GM08714 (cell line): ENCODE results near the gene DERL2.

Experiments
- H3K4me3 ChIP-seq: fragments of 200-500 bp; sonication (Bioruptor generic); 2 replicates; pipeline ENCODE4 v1.5.1; 2014; ENCODE audit warnings: mild to moderate bottlenecking, low read length, inconsistent platforms
- ZNF274 ChIP-seq: IDR thresholded peaks from 2 replicates; pipeline ENCODE4 v1.6.1; 2012; ENCODE audit warnings: mild to moderate bottlenecking, low read depth, low read length

DERL2 gene

DNA sequence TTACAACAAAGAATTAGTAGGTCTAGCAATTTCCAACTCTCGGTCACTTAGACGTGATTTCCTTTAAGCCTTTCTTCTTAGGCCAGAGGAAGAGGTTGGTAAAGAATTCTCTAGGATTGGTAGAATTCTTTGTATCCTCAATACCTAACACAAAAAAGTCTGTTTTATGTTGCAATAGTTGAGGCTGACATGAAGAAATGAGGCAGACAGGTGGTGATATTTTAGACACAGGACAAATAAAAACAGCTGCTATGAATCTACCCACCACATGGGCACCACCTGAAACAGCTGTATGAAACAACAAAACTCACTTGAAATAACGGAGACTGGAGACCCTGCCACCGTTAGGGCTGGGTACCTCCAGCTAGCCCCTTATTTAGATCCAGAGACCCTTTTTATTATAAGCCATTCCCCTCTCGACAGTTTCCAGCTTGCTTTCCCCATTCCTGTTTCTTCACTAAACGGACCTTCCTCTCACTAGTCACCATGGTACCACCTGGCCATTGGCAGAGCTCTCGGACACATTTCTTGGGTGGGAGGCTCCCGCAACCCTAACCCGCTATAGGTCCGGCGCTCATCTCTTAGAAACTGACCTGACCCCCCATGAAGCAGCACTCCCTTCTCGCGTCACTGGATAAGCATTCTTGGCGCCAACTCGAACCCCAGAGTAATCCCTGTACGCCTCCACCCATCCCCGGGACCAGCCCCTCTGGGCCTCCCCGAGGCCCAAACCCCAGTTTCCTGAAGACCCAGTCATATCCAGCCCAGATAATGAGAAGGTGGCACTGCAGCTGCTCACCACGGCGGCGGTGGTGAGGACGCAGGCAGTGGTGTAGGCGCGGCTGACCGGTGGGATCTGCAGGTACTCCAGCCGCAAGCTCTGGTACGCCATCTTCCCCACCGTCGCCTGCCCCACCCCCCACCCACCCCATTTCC, at the start of gene DERL2:
TSS of gene DERL2 (minus strand) at position 909 of the 936 bp plus-strand sequence. CDS start at position 892, 17 bp downstream.
- peak within 1 kb of the TSS; percentile 99 for H3K4me3 ChIP-seq
- TF ChIP-seq ZNF274 = no peak

DNA sequence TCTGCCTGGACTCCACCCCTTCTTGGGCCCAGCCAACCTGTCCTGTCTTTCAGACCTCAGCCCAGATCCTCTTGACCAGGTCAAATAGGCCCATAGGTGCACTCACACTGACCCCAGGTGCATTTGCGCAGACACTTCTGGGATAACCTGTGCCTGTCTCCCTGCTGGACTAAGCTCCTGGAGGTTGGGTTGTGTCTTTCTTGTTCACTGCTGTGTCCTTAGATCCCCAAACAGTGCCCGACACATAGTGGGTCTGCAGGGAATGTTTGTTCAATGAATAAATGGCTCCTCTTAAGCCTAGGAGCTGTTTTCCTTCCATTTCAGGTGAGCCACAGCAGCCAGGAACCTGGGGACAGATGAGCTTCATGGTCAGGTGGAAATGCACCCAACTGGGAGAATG, 49.5 kb upstream of the DERL2 start:
- no peak overlapping the region for H3K4me3 ChIP-seq
- TF ChIP-seq ZNF274 = no peak

DNA sequence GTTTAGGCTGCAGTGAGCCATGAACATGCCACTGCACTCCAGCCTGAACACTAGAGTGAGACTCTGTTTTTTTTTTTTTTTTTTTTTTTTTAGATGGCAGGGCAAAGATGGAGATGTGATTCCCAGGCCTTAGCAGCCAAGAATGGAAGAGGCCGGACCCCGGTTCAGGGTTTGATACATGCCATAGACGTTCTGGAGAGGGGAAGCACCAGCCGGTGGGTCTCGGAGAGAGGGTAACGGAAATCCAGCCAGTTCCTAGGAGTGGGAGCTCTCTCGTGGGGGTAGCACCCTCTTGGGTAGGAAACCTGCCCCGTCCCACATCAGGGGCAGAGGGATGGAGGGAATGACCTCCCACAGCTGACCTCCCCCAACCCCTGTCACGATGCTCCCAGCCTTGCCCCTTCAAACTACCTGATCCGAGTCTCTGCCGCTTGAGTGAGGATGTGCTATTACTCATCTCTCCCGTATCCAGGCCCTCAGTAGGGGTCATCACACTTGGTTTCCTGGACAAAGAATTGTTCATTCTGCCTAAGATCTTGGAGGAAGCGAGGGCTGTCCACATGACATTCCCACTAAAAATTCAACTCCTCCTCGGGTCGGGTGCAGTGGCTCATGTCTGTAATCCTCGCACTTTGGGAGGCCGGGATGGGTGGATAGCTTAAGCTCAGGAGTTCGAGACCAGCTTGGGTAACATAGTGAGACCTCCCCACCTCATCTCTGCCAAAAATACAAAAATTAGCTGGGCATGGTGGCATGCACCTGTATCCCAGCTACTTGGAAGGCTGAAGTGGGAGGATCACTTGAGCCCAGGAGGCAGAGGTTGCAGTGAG, 47.7 kb upstream of the DERL2 start:
- H3K4me3 ChIP-seq = no peak overlapping the region
- TF ChIP-seq ZNF274 = no peak

DNA sequence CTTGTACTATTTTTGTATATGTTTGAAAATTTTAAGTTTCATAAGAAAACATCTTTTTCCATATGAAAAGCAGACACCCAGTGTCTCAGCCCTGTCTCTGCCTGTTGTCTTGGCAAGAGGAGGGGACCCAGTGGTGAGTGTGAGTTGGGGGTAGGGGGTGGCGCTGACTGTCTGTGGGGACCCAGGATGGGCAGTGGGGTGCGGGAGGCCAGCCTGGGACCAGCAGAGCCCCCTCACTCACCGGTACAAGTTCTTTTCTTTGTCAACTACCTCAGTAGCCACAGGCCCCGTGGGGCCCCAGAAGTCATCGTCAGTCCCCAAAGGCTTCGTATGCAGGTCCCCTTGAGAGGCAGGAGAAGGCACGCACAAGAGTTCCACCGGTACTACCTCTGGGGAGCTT, 46.6 kb upstream of the DERL2 start:
- no peak overlapping the region for H3K4me3 ChIP-seq
- no peak for TF ChIP-seq ZNF274

DNA sequence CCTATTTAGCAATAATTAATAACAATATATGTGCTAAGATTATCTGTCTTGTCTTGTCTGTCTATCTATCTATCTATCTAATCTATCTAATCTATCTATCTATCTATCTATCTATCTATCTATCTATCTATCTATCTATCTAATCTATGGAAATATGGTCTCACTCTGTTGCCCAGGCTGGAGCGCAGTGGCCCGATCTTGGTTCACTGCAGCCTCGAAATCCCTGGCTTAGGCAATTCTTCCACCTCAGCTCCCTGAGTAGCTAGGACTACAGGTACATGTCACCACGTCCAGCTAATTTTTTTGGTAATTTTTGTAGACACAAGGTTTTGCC, 45.1 kb upstream of the DERL2 start:
- no peak overlapping the region for H3K4me3 ChIP-seq
- TF ChIP-seq ZNF274 = no peak

DNA sequence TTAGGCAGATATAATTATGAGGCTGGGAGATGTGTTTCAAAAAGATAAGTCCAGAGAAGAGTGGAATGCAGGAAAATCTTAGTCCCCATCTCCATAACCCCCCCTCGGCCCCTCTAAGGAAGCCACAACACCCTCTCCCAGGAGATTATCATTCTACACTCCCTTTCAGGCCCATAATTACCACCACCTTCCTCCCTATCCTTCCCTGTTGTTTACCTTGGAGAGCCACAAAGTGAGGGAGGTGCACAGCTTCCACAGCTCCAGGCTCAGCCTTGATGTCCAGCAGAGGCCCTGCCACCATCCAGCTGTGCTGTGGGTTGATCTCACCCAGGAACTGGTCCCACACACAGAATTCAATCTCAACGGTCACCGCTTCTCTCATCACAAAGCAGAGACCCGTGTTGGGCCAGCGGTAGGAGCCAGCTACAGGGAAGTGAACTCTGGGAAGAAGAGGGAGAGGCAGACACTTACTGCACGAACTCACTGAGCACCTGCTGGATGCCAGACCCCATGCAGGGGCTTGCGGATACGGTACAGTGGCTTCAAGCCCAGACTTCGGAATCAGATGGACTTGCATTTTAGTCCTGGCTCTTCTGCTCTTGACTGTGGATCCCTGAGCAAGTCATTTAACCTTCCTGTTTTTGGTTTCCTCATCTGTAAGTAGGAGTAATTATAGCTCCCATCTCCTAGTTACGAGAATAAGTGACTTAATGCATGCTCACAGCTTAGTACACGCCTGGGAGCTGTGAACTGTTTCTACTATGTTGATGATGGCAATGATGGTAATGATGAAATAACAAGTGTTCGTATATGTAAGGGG, 44.5 kb upstream of the DERL2 start:
- no peak for TF ChIP-seq ZNF274
- no peak overlapping the region for H3K4me3 ChIP-seq

DNA sequence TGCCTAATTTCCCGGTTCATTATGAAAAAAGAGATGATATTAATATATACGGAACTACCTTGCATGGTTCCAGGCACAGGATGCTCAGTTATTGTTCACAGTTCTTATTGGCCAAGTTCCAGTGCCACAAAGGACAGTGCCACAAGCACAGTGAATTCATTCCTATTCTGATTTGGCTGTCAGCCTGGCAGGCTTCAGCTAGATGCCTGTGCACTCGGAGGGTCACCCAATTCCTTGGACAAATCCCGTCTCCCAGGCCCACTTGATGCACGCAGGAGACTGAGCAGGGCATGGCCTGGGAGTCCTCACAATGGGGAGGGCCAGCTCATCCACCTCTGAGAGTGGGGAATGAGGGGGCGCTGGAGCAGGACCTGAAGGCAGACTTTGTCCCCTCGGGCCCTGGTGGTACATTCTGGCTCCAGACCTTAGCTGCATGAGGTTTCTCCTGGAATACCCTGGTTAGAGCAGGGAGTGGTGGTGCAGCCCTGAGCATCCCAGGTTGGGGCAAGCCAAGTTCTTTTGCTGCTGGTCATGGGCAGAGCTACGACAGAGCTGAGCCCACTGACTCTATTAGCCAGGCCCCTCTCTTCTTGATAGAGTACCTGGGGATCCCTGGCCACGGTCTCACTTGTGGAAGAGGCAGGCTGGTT, 41.7 kb upstream of the DERL2 start:
- H3K4me3 ChIP-seq = no peak overlapping the region

DNA sequence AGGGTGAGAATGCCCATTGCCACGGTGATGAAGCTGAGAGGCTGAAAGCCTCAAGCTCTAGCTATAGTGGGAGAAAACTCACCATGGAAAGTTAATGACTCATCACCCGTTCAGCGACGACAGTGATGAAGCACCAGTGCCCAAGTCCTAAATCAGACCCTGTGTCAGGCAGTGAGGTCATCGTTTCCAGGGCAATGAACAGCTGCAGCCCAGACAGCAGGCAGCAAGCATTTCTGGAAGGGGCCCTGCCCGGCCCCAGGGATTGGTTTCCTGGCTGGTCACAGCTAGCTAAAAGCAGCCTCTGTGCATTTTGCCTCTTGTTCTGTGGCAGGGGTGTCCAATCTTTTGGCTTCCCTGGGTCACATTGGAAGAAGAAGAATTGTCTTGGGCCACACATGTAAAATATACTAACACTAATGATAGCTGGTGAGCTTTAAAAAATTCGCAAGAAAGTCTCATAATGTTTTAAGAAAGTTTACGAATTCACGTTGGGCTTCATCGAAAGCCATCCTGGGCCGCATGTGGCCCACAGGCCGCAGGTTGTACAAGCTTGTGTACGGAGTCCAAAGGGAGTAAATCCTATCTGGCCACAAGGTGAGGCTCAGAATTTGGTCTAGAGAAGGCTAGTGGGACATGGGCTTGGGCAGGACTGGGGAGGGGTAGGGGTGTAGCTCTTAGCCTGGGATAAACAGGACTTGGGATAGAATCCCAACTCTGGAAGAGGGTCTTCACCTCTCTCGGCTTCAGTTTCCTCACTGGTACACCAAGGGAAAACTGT, 41.0 kb upstream of the DERL2 start:
- no peak overlapping the region for H3K4me3 ChIP-seq
- TF ChIP-seq ZNF274 = no peak

More for the DNA sequence above, 41.7 kb upstream of the DERL2 start:
- no peak for TF ChIP-seq ZNF274

DNA sequence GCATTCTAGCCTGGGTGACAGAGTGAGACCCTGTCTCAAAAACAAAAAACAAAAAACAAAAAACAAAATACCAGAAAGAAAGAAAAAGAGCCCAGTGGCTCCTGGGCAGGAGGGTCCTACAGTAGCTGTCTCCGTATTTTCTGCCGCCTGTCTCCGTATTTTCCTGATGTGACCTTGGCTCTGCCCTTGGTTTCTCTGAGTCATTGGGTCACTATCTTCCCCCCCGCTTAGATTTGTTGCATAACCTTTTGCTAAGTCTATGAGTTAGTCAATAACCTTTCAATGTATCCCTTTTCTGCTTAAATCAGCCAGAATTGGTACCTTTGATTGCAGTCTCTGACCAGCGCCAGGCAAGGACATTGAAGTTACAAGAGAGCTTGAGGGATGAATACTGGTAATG, 37.3 kb upstream of the DERL2 start:
- no peak for TF ChIP-seq ZNF274
- H3K4me3 ChIP-seq = no peak overlapping the region

DNA sequence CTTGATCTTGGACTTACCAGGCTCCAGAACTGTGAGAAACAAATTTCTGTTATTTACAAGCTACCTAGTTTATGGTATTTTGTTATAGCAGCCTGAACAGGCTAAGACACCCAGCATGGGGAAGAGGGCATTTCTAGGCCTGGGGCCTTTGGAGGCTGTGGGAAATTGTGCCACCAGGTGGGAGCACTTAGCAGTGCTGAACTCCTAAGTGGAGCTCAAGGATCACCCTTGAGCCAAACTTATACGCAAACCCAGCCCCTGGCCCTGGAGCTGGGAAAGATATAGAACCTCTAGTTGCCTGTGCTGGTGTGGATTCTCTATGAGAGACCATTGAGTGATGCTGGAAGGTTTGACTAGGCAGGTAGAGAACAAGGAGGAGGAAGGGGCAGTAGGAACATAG, 36.5 kb upstream of the DERL2 start:
- H3K4me3 ChIP-seq = no peak overlapping the region
- TF ChIP-seq ZNF274 = no peak

DNA sequence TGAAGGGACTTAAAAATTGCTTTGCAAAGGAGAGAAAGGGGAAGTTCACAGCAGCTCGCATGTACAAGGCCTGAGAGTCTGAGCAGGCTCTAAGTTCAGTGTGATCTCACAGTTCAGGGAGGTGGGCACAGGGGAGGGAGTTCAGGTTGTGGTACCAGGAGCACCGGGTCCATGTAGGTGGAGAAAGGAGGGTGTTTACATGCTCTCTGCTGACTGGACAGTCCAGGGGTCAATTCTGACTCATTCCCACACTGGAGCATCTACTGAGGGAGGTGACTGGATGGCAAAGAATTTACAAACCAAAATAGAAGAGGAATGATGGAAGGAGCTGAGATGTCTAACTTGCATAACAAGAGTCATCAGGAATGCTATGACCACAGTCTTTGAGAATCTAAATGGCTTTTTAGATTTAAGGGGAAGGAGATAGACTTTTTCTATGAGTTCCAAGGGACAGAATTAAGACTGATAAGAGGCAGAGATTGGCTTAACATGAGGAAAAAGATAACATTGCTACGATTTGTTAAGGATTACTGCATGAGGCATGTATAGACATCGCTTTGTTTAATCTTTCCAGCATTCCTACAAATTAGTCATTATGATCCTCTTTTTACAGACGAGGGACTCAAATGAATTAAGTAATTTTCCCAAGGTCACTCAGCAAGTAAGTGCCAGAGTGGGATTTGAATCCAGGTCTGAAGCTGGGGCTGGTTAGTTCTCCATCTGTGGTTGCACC, 30.2 kb upstream of the DERL2 start:
- no peak overlapping the region for H3K4me3 ChIP-seq
- no peak for TF ChIP-seq ZNF274

DNA sequence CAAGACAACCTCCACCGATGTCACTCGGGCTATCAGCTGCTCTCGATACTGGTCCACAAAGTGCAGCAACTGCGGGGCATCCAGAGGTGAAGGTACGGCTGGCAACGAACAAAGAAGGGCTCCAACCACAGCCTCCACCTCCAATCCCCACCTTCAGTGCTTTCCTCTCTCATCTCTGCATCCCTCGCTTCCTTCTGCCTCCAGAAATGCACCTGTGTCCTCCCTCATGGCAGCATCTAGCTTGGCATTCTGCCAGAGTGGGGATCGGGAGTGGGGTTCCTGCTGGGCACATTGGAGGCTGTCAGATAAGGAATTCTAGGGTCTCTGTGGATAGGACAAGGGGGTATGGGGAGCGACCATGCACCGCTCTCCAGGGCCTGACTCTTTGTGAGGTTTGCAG, 29.0 kb upstream of the DERL2 start:
- no peak for TF ChIP-seq ZNF274
- no peak overlapping the region for H3K4me3 ChIP-seq
